Myocyte (in vitro differentiated cells): ENCODE results near the gene ATP2C2. TPM values are rescaled to one million over a fixed set of nuclear protein-coding genes. Genes with fewer than 3 reads are reported as not detected.

Experiments used
- DNase-seq: peaks from one replicate; pipeline ENCODE4 v3.0.0-alpha.2; 2012; ENCODE audit warnings: low read depth
- total RNA-seq: library from RNA; depleted of rRNA; stranded (reverse); fragments of >200 nt; gene quantifications from 2 replicates; pipeline ENCODE4 v1.2.3, GENCODE V29; 2014

ATP2C2 gene
- total RNA-seq, 1 donor from 2014 or later: not detected

DNA sequence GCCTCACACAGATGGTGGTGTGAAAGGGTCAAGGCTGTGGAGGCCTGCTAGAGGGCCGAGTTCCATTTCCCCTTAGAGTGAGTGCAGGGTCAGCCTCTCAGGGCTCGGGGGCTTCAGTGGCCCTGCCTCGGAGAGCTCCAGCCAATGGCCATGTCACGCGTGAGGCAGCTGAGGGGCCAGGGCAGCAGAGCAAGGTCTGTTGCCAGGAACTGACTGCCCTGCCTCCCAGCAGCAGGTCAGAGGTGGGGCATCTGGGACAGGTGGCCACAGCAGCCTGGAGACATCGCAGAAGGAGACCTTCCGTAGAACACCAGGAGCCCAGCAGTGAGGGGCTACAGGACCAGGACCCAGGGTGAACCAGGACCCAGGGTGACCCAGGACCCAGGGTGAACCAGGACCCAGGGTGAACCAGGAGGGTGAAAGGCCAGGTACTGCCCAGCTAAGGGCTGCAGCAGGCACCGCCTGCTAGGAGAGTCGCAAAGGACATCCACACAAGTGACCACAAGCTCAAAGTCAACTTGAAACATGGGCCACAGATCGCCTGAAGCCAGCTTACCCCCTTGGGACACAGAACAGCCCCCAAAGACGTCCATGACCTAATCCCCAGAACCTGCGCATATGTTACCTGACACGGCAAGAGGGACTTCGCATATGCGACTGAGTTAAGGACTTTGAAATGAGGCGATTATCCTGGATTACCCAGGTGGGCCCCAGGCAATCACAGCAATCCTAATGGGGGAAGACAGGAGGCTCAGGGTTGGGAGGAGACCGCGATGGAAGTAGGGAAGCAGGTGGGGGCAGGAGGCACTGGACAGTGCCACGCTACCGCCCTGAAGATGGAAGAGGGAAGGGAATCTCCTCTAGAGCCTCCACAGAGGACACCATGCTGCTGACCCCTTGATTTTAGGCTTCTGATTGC is 141.0 kb downstream of the ATP2C2 start:
- DNase-seq: no peak

DNA sequence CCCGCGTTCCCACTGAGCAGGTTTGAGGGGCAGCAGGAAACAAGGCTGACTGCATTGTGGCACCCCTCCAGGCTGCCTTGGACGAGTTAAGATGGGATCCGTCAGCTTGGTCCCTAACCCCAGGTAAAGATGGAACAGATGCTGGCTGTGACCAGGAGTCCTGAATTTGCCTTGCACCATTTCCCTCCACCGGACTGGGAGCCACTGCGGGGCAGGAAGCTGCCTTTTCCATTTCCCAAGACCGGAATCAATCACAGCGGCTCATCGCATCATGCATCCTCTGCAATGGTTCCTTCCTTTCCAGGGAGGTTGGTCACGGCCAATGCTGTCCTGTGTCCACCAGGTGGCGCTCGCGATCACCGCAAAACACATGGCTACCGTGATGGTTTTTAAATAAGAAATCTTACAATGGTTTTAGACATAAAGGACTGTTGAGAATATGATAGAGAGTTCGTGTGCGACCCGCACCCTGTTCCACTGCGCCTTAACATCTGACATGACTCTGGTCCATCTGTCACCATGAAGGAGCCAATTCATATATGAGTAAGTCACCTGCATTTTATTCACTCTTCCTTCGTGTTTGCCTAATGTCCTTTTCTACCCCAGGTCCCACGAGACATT is 143.0 kb downstream of the ATP2C2 start:
- DNase-seq: peak; percentile 79

DNA sequence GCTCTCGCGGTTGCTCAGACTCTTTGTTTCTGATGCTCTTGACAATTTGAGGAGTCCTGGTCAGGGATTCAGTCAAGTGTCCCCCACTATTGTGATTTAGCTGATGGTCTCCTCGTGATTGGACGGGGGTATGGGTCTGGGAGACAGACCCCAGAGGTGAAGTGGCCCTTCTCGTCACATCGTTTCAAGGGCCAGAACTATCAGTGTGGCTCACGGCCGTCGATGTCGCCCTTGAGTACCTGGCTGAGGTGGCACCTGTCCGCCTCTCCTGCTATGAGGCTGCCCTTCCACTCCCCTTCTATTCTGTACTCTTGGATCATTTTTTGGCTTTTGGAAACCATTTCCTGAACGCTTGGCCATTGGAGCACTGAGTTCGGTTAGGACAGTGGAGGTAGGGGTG is 143.5 kb downstream of the ATP2C2 start:
- DNase-seq: no peak

DNA sequence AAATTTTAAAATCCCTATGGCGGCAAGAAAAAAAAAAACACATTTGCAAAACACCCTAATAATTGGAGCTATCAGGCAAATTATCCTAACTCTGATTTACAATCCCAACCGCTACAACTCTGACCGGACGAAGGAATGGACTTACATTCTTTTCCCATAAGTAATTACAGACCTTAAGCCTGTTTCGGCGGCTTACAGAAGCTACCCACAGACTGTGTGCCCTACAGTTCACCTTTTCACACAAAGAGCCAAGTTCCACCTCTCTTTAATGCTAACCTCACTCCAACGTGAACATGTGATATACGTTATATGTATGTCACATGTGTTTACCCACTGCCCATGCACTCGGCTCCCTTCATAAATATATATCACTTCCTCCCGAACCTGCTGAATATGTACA is 144.8 kb downstream of the ATP2C2 start:
- DNase-seq: no peak

DNA sequence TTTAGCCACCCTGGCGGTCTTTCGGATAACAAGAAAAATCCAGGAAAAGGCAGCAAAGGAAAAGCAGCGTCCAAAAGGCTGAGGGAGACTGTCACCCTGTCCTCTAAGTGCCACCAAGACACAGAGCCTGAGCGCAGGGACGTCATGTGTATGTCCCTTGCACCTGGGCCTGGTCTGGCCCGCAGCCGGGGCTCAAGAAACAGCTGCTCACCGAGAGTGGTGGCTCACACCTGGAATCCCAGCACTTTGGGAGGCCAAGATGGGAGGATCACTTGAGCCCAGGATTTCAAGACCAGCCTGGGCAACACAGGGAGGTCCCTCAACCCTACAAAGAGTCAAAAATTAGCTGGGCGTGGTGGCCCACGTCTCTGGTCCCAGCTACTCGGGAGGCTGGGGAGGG is 145.3 kb downstream of the ATP2C2 start:
- no peak for DNase-seq

Other genes starting within 250 kb of the ATP2C2 start
- 31.8 and 35.0 TPM in 2 replicates for gene HSDL1, start 223.4 kb upstream of the ATP2C2 start, total RNA-seq
- not detected in 2 replicates for gene DNAAF1, start 223.2 kb upstream of the ATP2C2 start, total RNA-seq
- gene TAF1C, start 181.5 kb upstream of the ATP2C2 start, total RNA-seq: 17.5 and 23.6 TPM in 2 replicates
- gene ADAD2, start 177.4 kb upstream of the ATP2C2 start, total RNA-seq: not detected in 2 replicates
- gene KCNG4, start 128.5 kb upstream of the ATP2C2 start, total RNA-seq: 0.05 TPM in 2 replicates
- 0.43 TPM in 1 of 2 replicates, not detected in the other for gene WFDC1, start 73.7 kb upstream of the ATP2C2 start, total RNA-seq
- gene MEAK7, start 136.1 kb downstream of the ATP2C2 start, total RNA-seq: 7.4 and 7.8 TPM in 2 replicates
- 14.5 and 16.8 TPM in 2 replicates for gene COTL1, start 249.5 kb downstream of the ATP2C2 start, total RNA-seq